Uterus (tissue), 2 donors: ENCODE data around the gene HIC1.

Experiments
- POLR2A ChIP-seq, 2 donors: fragments of 450-650 bp; IDR thresholded peaks; one replicate each; pipeline ENCODE4 v1.6.1; 2016; ENCODE audit warnings: antibody characterized with exemption in 2 of 2, mild to moderate bottlenecking in 1 of 2, moderate library complexity in 1 of 2
- TF ChIP-seq, protein P1 (sequence below), 4 experiments: fragments of 200-600 bp in 2 of 4; fragments of 450-650 bp in 2 of 4; sonication (generic) in 2 of 4; IDR thresholded peaks; one replicate each; pipeline ENCODE4 v1.5.1; 2016 to 2019; ENCODE audit warnings: antibody characterized with exemption in 4 of 4, mild to moderate bottlenecking in 2 of 4, moderate library complexity in 1 of 4

- no peak for TF ChIP-seq POLR2A (IDR thresholded peaks at IDR 0.05)
- TF ChIP-seq, protein P1, sequence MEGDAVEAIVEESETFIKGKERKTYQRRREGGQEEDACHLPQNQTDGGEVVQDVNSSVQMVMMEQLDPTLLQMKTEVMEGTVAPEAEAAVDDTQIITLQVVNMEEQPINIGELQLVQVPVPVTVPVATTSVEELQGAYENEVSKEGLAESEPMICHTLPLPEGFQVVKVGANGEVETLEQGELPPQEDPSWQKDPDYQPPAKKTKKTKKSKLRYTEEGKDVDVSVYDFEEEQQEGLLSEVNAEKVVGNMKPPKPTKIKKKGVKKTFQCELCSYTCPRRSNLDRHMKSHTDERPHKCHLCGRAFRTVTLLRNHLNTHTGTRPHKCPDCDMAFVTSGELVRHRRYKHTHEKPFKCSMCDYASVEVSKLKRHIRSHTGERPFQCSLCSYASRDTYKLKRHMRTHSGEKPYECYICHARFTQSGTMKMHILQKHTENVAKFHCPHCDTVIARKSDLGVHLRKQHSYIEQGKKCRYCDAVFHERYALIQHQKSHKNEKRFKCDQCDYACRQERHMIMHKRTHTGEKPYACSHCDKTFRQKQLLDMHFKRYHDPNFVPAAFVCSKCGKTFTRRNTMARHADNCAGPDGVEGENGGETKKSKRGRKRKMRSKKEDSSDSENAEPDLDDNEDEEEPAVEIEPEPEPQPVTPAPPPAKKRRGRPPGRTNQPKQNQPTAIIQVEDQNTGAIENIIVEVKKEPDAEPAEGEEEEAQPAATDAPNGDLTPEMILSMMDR (IDR thresholded peaks at IDR 0.05) = no peak
These were observed 22.1 kb downstream of the HIC1 start for GRCh38 chr17:2077040-2077439.
